KMS-11 (cell line): Measurements from ENCODE around the gene ANAPC16.

Source experiments
- H2AFZ ChIP-seq: fragments of 200-600 bp; sonication (generic); 2 replicates; pipeline ENCODE4 v1.6.1; 2016; ENCODE audit warnings: antibody characterized with exemption, mixed run types, low read depth
- H3K27ac ChIP-seq: fragments of 200-600 bp; sonication (generic); 2 replicates; pipeline ENCODE4 v1.6.1; 2016; ENCODE audit warnings: mild to moderate bottlenecking, mixed run types
- H3K27me3 ChIP-seq: fragments of 200-600 bp; sonication (generic); 2 replicates; pipeline ENCODE4 v1.6.1; 2017; ENCODE audit warnings: mild to moderate bottlenecking, low read depth, mixed run types, moderate library complexity; ENCODE audit not compliant: insufficient read depth
- H3K36me3 ChIP-seq: fragments of 200-600 bp; sonication (generic); 2 replicates; pipeline ENCODE4 v1.6.1; 2017; ENCODE audit warnings: mild to moderate bottlenecking, mixed run types; ENCODE audit not compliant: insufficient read depth
- H3K4me1 ChIP-seq: fragments of 200-600 bp; sonication (generic); 2 replicates; pipeline ENCODE4 v1.6.1; 2016; ENCODE audit warnings: mild to moderate bottlenecking, low read depth, mixed run types; ENCODE audit not compliant: poor library complexity, severe bottlenecking
- H3K4me2 ChIP-seq: fragments of 200-600 bp; sonication (generic); 2 replicates; pipeline ENCODE4 v1.7.0; 2016; ENCODE audit warnings: mild to moderate bottlenecking, mixed run types
- H3K4me3 ChIP-seq: fragments of 200-600 bp; sonication (generic); IDR thresholded peaks from 2 replicates; pipeline ENCODE4 v1.6.1; 2017; ENCODE audit warnings: low read depth, low read length, mixed read lengths; ENCODE audit not compliant: insufficient read depth
- H3K79me2 ChIP-seq: fragments of 200-600 bp; sonication (generic); 2 replicates; pipeline ENCODE4 v1.6.1; 2016; ENCODE audit warnings: low read depth, mixed run types; ENCODE audit not compliant: insufficient read depth
- H3K9ac ChIP-seq: fragments of 200-600 bp; sonication (generic); 2 replicates; pipeline ENCODE4 v1.6.1; 2016; ENCODE audit warnings: mild to moderate bottlenecking, mixed run types
- H4K20me1 ChIP-seq: fragments of 200-600 bp; sonication (generic); 2 replicates; pipeline ENCODE4 v1.6.1; 2016; ENCODE audit warnings: mild to moderate bottlenecking, mixed run types; ENCODE audit not compliant: insufficient read depth
- TF ChIP-seq, protein P1 (sequence below): fragments of 200-600 bp; sonication (generic); conservative IDR thresholded peaks from 2 replicates; pipeline ENCODE4 v1.6.1; 2017; ENCODE audit warnings: low read depth, mild to moderate bottlenecking, antibody characterized with exemption, low read length, moderate library complexity, mixed read lengths

Gene ANAPC16

DNA sequence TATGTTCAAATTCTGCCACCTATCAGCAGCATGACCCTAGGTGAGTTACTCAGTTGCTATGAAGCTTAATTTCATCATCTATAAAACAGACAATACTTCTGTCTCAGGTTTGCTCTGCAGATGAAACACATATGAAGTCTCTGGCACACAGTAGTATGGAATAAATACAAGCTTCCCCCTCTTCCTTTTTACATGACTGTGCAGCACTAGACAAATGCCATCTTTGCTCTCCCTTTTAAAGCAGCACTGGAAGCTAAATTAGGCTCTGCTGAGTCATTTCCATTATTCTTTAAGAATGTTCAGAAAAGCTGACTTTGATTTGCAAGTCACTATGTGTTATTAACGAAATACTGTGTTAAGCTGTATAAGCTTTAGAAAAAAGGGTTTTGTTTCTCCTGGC, 40.7 kb upstream of the ANAPC16 start:
- peaks cover 7% of the 10 kb centered on the region for H3K4me1 ChIP-seq
- H2AFZ ChIP-seq = no peak overlapping the region
- H3K4me2 ChIP-seq = no peak overlapping the region; the same call in 1 of the 2 replicates

DNA sequence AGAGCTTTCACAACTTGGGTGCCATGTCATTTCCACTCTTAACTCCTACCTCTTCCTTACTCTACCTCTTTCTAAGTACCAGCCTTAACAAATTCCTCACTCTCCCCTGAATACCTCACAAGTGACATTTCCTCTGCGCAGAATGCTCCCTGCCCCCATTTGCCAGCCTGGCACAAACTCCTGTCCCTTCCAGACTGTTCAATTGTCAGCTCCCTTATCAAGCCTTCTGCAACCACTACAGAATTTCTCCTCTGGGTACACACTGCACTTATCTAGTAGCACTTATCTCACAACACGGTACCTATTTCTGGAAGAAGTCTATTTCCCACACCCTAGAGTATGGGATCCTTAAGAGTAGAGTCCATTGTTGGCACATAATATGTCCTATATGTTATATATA, 39.1 kb upstream of the ANAPC16 start:
- no peak overlapping the region for H2AFZ ChIP-seq
- peaks cover 7% of the 10 kb centered on the region for H3K4me1 ChIP-seq
- no peak overlapping the region for H3K27ac ChIP-seq
- H3K4me3 ChIP-seq = no peak overlapping the region
- TF ChIP-seq, protein P1, sequence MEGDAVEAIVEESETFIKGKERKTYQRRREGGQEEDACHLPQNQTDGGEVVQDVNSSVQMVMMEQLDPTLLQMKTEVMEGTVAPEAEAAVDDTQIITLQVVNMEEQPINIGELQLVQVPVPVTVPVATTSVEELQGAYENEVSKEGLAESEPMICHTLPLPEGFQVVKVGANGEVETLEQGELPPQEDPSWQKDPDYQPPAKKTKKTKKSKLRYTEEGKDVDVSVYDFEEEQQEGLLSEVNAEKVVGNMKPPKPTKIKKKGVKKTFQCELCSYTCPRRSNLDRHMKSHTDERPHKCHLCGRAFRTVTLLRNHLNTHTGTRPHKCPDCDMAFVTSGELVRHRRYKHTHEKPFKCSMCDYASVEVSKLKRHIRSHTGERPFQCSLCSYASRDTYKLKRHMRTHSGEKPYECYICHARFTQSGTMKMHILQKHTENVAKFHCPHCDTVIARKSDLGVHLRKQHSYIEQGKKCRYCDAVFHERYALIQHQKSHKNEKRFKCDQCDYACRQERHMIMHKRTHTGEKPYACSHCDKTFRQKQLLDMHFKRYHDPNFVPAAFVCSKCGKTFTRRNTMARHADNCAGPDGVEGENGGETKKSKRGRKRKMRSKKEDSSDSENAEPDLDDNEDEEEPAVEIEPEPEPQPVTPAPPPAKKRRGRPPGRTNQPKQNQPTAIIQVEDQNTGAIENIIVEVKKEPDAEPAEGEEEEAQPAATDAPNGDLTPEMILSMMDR = no peak
- no peak overlapping the region for H3K4me2 ChIP-seq
- no peak overlapping the region for H3K9ac ChIP-seq
- no peaks in the 10 kb centered on the region for H3K27me3 ChIP-seq
- H3K36me3 ChIP-seq = no peaks in the 10 kb centered on the region
- H3K79me2 ChIP-seq = no peaks in the 10 kb centered on the region
- no peaks in the 10 kb centered on the region for H4K20me1 ChIP-seq

More for the DNA sequence above, 40.7 kb upstream of the ANAPC16 start:
- H3K27me3 ChIP-seq = no peaks in the 10 kb centered on the region
- TF ChIP-seq, protein P1 = no peak
- H3K9ac ChIP-seq = no peak overlapping the region
- no peaks in the 10 kb centered on the region for H4K20me1 ChIP-seq
- H3K36me3 ChIP-seq = no peaks in the 10 kb centered on the region
- no peak overlapping the region for H3K27ac ChIP-seq
- H3K4me3 ChIP-seq = no peak overlapping the region
- H3K79me2 ChIP-seq = no peaks in the 10 kb centered on the region

DNA sequence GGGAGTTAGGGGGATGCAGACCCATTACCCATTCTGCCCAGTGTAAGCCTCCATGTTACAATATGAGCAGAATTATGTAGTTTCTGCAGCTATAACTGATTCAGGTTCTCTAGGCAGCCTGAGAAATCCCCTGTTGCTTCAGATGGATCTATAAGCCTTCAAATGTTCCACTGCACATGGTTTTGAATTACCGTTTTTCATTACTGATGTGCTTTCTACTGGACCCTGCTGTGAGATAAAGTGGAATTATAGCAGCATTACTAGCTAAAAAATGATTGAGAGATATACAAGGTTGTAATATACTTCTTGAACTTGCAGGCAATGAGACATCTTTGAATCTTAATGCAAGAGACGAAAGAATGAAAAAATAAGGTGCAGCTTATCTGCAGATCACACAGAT, 38.4 kb upstream of the ANAPC16 start:
- no peak overlapping the region for H3K9ac ChIP-seq
- H3K27me3 ChIP-seq = no peaks in the 10 kb centered on the region
- no peaks in the 10 kb centered on the region for H3K79me2 ChIP-seq
- H3K4me1 ChIP-seq = peaks cover 7% of the 10 kb centered on the region
- H4K20me1 ChIP-seq = no peaks in the 10 kb centered on the region
- H3K4me3 ChIP-seq = no peak overlapping the region
- no peak overlapping the region for H3K27ac ChIP-seq
- no peaks in the 10 kb centered on the region for H3K36me3 ChIP-seq
- H2AFZ ChIP-seq = no peak overlapping the region
- TF ChIP-seq, protein P1 = no peak
- H3K4me2 ChIP-seq = no peak overlapping the region

DNA sequence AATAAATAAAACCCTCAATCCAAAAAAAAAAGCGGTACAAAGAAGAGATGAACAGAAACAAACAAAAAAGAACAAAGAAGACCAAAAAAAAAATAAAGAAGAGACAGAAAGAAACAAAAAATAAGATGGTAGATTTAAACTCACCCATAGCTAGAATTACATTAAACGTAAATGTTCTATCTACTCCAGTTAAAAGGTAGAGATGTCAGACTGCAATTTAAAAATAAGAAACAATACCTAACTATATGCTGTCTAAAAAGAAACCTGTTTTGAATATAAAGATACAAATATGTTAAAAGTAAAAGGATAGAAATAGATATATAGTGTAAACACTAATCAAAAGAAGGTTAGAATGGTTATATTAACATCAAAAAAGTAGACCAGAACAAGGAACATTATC, 31.7 kb upstream of the ANAPC16 start:
- Histone ChIP-seq H4K20me1 (no peaks in the 10 kb centered on the region), H3K36me3 (no peaks in the 10 kb centered on the region), H3K79me2 (no peaks in the 10 kb centered on the region), H3K4me2 (no peak overlapping the region), H3K4me1 (no peaks in the 10 kb centered on the region), H2AFZ (no peak overlapping the region), H3K27ac (no peak overlapping the region), H3K9ac (no peak overlapping the region), H3K4me3 (no peak overlapping the region), H3K27me3 (no peaks in the 10 kb centered on the region)
- TF ChIP-seq, protein P1 = no peak
